PFSK-1 (cell line): ENCODE data around the gene CLIP4.

Experiments used
- FOXP2 ChIP-seq: optimal IDR thresholded peaks from 2 replicates; pipeline ENCODE3; 2011; ENCODE audit warnings: borderline replicate concordance, control low read depth, inconsistent platforms; ENCODE audit not compliant: insufficient read depth; ENCODE audit errors: extremely low read length, extremely low read depth
- POLR2AphosphoS5 ChIP-seq: IDR thresholded peaks from 2 replicates; pipeline ENCODE4 v1.6.1; 2012; ENCODE audit warnings: low read depth, mild to moderate bottlenecking, control low read depth, low read length, moderate library complexity
- SIN3A ChIP-seq: IDR thresholded peaks from 2 replicates; pipeline ENCODE4 v1.6.1; 2012; ENCODE audit warnings: mild to moderate bottlenecking, low read length, moderate library complexity, borderline replicate concordance; ENCODE audit not compliant: insufficient read depth
- TAF1 ChIP-seq: IDR thresholded peaks from 2 replicates; pipeline ENCODE4 v1.6.1; 2012; ENCODE audit warnings: low read length, control low read depth, borderline replicate concordance; ENCODE audit not compliant: insufficient read depth
- TF ChIP-seq, protein P1 (sequence below), 2 experiments: IDR thresholded peaks; 2 replicates each; pipeline versions ENCODE4 v1.6.1 to v1.8.0; 2011 to 2012; ENCODE audit warnings: low read depth in 2 of 2, low read length in 2 of 2, control low read depth in 1 of 2, inconsistent platforms in 1 of 2, mild to moderate bottlenecking in 1 of 2, moderate library complexity in 1 of 2; ENCODE audit not compliant: insufficient read depth in 1 of 2

- TF ChIP-seq TAF1 (no peak), SIN3A (no peak), POLR2AphosphoS5 (no peak), FOXP2 (no peak)
- TF ChIP-seq, protein P1, sequence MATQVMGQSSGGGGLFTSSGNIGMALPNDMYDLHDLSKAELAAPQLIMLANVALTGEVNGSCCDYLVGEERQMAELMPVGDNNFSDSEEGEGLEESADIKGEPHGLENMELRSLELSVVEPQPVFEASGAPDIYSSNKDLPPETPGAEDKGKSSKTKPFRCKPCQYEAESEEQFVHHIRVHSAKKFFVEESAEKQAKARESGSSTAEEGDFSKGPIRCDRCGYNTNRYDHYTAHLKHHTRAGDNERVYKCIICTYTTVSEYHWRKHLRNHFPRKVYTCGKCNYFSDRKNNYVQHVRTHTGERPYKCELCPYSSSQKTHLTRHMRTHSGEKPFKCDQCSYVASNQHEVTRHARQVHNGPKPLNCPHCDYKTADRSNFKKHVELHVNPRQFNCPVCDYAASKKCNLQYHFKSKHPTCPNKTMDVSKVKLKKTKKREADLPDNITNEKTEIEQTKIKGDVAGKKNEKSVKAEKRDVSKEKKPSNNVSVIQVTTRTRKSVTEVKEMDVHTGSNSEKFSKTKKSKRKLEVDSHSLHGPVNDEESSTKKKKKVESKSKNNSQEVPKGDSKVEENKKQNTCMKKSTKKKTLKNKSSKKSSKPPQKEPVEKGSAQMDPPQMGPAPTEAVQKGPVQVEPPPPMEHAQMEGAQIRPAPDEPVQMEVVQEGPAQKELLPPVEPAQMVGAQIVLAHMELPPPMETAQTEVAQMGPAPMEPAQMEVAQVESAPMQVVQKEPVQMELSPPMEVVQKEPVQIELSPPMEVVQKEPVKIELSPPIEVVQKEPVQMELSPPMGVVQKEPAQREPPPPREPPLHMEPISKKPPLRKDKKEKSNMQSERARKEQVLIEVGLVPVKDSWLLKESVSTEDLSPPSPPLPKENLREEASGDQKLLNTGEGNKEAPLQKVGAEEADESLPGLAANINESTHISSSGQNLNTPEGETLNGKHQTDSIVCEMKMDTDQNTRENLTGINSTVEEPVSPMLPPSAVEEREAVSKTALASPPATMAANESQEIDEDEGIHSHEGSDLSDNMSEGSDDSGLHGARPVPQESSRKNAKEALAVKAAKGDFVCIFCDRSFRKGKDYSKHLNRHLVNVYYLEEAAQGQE (IDR thresholded peaks at IDR 0.05; ENCODE audit: insufficient read depth in 1 of 2, low read depth in 2 of 2, low read length in 2 of 2) = no peak
These were observed 4.0 kb downstream of the CLIP4 start for GRCh38 chr2:29119211-29119610.
